ENCODE measurements around the gene KIAA1671.
"Not testable (repeated sequence)": the region's sequence is repeated elsewhere in the genome, so short reads cannot be mapped to it uniquely, and the experiment has no call there.

The KIAA1671 gene

GRCh38 chr22:25174888-25175411 is 222.4 kb downstream of the KIAA1671 start:
- H3K4me3 ChIP-seq (ENCODE audit: low read depth, low read length), result no peak overlapping the region
- DNase-seq (ENCODE audit: low read depth), result no peak
- TF ChIP-seq, protein P1, sequence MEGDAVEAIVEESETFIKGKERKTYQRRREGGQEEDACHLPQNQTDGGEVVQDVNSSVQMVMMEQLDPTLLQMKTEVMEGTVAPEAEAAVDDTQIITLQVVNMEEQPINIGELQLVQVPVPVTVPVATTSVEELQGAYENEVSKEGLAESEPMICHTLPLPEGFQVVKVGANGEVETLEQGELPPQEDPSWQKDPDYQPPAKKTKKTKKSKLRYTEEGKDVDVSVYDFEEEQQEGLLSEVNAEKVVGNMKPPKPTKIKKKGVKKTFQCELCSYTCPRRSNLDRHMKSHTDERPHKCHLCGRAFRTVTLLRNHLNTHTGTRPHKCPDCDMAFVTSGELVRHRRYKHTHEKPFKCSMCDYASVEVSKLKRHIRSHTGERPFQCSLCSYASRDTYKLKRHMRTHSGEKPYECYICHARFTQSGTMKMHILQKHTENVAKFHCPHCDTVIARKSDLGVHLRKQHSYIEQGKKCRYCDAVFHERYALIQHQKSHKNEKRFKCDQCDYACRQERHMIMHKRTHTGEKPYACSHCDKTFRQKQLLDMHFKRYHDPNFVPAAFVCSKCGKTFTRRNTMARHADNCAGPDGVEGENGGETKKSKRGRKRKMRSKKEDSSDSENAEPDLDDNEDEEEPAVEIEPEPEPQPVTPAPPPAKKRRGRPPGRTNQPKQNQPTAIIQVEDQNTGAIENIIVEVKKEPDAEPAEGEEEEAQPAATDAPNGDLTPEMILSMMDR (IDR thresholded peaks at IDR 0.05; ENCODE audit: control insufficient read depth, extremely low read depth, insufficient read depth), result no peak

DNA sequence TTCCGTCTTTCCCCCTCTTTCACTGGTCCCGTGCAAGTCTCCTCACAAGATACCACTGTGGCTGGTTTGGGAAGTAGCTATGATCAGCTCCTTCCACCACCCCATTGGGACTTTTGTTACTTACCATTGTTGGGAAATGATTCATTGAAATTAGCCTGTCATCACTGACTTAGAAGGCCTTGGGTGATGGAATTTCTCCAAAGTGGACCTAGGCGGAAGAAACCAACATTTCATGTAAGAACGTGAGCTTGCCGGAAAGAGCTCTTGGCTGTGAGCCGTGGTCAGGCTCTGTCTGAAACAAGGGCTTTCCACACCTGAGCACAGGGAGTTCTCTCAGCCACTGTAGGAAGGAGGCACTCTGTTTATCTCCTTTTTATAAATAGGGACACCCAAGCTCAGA is 223.7 kb downstream of the KIAA1671 start:
- no peak for DNase-seq (ENCODE audit: low read depth)
- H3K4me3 ChIP-seq (ENCODE audit: low read depth, low read length), result no peak overlapping the region
- TF ChIP-seq, protein P1 (IDR thresholded peaks at IDR 0.05; ENCODE audit: control insufficient read depth, extremely low read depth, insufficient read depth), result no peak

DNA sequence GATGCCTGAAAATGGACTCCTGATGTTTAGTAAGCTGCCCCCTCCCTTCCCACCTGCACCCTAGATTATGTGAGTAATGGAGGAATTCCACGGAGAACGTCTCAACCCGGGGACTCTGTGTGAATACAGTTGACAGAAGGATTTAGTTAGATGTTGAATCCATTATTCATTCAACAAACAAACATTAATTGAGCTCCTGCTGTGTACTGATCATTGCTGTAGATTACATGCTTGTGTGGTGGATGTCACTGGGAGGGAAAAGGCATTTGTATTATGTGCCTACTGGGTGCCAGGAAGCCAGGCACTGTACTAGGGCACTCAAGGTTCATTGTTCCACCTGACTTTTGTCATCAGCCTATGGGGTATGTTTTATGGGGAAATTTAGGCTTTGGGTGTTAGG is 224.3 kb downstream of the KIAA1671 start:
- TF ChIP-seq, protein P1 (IDR thresholded peaks at IDR 0.05; ENCODE audit: control insufficient read depth, extremely low read depth, insufficient read depth), result no peak
- no peak for DNase-seq (ENCODE audit: low read depth)
- no peak overlapping the region for H3K4me3 ChIP-seq (ENCODE audit: low read depth, low read length)

DNA sequence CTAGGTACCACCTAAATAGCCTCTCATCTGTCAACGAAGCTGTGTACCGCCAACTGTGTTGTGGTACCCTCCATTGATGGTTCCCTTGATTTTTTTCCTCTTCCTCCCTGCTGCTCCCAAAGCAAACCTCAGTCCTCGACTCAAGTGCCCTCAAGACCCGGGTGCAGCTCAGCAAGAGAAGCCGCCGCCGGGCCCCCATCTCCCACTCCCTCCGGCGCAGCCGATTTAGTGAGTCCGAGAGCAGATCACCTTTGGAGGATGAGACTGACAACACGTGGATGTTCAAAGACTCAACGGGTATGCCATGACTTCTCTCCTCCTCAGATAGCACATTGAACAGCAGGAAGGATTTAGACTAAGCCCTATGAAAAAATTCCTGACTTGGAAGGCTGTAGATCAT is 224.7 kb downstream of the KIAA1671 start:
- no peak overlapping the region for H3K4me3 ChIP-seq (ENCODE audit: low read depth, low read length)
- no peak for DNase-seq (ENCODE audit: low read depth)
- TF ChIP-seq, protein P1 (IDR thresholded peaks at IDR 0.05; ENCODE audit: control insufficient read depth, extremely low read depth, insufficient read depth), result no peak

DNA sequence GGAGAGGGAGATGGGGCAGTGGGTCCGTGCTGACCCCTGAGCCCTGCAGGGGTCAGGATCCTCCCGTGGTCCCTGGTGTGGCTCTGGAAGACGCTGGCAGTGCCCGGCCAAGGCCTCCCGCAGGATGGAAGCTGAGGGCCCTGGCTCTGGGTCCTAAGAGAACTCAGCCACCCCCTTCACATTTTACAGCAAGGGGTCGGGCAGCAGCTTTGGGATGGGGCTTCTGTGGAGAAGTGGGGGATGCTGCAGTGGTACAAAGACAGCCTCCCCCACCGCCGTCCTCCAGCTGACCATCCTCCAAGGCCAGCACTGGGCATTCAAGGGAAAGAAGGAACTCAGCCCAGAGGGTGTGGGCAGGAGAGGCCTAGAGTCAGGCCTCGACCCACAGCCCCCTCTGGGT is 225.4 kb downstream of the KIAA1671 start:
- TF ChIP-seq, protein P1 (IDR thresholded peaks at IDR 0.05; ENCODE audit: control insufficient read depth, extremely low read depth, insufficient read depth), result no peak
- DNase-seq (ENCODE audit: low read depth), result no peak
- H3K4me3 ChIP-seq (ENCODE audit: low read depth, low read length), result no peak overlapping the region

DNA sequence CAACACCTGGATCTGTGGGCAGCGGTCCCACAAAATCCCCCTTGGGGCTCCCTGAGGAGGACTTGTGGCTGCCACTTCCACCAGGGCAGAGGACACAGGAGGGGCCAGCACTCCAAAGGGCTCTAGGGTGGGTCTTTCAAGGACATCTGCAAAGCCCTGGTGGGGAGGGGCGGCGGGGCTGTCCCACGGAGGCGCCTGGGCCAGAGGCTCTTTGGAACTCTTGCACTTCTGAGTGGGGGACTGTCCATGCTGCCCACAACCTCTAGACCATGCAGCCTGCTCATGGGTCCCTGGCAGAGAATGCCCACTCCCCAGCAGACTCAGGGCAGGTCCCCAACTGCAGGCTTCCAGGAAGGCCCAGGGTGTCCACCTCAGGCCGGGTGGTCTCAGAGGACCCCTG is 225.8 kb downstream of the KIAA1671 start:
- DNase-seq (ENCODE audit: low read depth); H3K4me3 ChIP-seq (ENCODE audit: low read depth, low read length): not testable (repeated sequence)

GRCh38 chr22:25178869-25179631 is 226.5 kb downstream of the KIAA1671 start:
- H3K4me3 ChIP-seq (ENCODE audit: low read depth, low read length); DNase-seq (ENCODE audit: low read depth): not testable (repeated sequence)
